GM18858 (cell line): ENCODE measurements around the gene GREB1L.
"Not testable (repeated sequence)": the region's sequence is repeated elsewhere in the genome, so short reads cannot be mapped to it uniquely, and the experiment has no call there.

Experiments used
- ATAC-seq: cut with Tn5 transposase; IDR thresholded peaks from one replicate; pipeline ENCODE4 v1.9.1; 2021; ENCODE audit not compliant: unreplicated experiment

GREB1L gene

GRCh38 chr18:21362831-21363230 is 120.8 kb downstream of the GREB1L start:
- ATAC-seq: no peak

GRCh38 chr18:21363348-21363747 is 121.3 kb downstream of the GREB1L start:
- ATAC-seq: no peak

- ATAC-seq: no peak
These were observed 122.4 kb downstream of the GREB1L start for GRCh38 chr18:21364471-21364870.

GRCh38 chr18:21366896-21367295 is 124.9 kb downstream of the GREB1L start:
- ATAC-seq: no peak

- ATAC-seq: no peak
These were observed 127.1 kb downstream of the GREB1L start for GRCh38 chr18:21369146-21369545.

- not testable (repeated sequence) for ATAC-seq
These were observed 127.6 kb downstream of the GREB1L start for GRCh38 chr18:21369597-21369996.

GRCh38 chr18:21383031-21383430 is 141.0 kb downstream of the GREB1L start:
- no peak for ATAC-seq

- no peak for ATAC-seq
These were observed 144.7 kb downstream of the GREB1L start for GRCh38 chr18:21386523-21387240.

- ATAC-seq: no peak
These were observed 145.9 kb downstream of the GREB1L start for GRCh38 chr18:21387886-21388285.

GRCh38 chr18:21389283-21389682 is 147.3 kb downstream of the GREB1L start:
- ATAC-seq: no peak

GRCh38 chr18:21389903-21390302 is 147.9 kb downstream of the GREB1L start:
- no peak for ATAC-seq

GRCh38 chr18:21391074-21391673 is 149.1 kb downstream of the GREB1L start:
- no peak for ATAC-seq

GRCh38 chr18:21393986-21394385 is 152.0 kb downstream of the GREB1L start:
- no peak for ATAC-seq

- ATAC-seq: no peak
These were observed 156.1 kb downstream of the GREB1L start for GRCh38 chr18:21398121-21398520.

GRCh38 chr18:21402272-21402671 is 160.2 kb downstream of the GREB1L start:
- no peak for ATAC-seq

GRCh38 chr18:21404426-21404825 is 162.4 kb downstream of the GREB1L start:
- ATAC-seq: no peak

- ATAC-seq: no peak
These were observed 164.1 kb downstream of the GREB1L start for GRCh38 chr18:21406116-21406515.

GRCh38 chr18:21408681-21409080 is 166.6 kb downstream of the GREB1L start:
- no peak for ATAC-seq

- ATAC-seq: no peak
These were observed 191.4 kb downstream of the GREB1L start for GRCh38 chr18:21433436-21433835.

GRCh38 chr18:21439431-21439846 is 197.4 kb downstream of the GREB1L start:
- ATAC-seq: no peak

- no peak for ATAC-seq
These were observed 199.6 kb downstream of the GREB1L start for GRCh38 chr18:21441670-21442069.

- no peak for ATAC-seq
These were observed 201.9 kb downstream of the GREB1L start for GRCh38 chr18:21443776-21444464.
